ENCODE measurements around the gene ETV6.

ETV6 gene

GRCh38 chr12:11658791-11659190, 9.3 kb downstream of the ETV6 start:
- no peak overlapping the region for H3K27ac ChIP-seq
- no peaks in the 10 kb centered on the region for H3K36me3 ChIP-seq
- H3K9me3 ChIP-seq (ENCODE audit: severe bottlenecking) = no peaks in the 10 kb centered on the region
- no peak for TF ChIP-seq CTCF (IDR thresholded peaks at IDR 0.05; ENCODE audit: low read depth, low read length)
- H3K4me3 ChIP-seq (ENCODE audit: low read depth, low read length) = no peak overlapping the region
- H3K27me3 ChIP-seq (ENCODE audit: insufficient read depth, low read depth, severe bottlenecking) = no peaks in the 10 kb centered on the region
- no peak for DNase-seq

- Histone ChIP-seq H3K4me3 (ENCODE audit: low read depth, low read length) (no peak overlapping the region), H3K36me3 (no peaks in the 10 kb centered on the region), H3K27me3 (ENCODE audit: insufficient read depth, low read depth, severe bottlenecking) (no peaks in the 10 kb centered on the region), H3K9me3 (ENCODE audit: severe bottlenecking) (peaks cover 3% of the 10 kb centered on the region), H3K27ac (no peak overlapping the region)
- DNase-seq = no peak
- no peak for TF ChIP-seq CTCF (IDR thresholded peaks at IDR 0.05; ENCODE audit: low read depth, low read length)
These were observed 11.2 kb downstream of the ETV6 start for GRCh38 chr12:11660624-11661023.

GRCh38 chr12:11661491-11662089, 12.1 kb downstream of the ETV6 start:
- Histone ChIP-seq H3K36me3 (no peaks in the 10 kb centered on the region), H3K4me3 (ENCODE audit: low read depth, low read length) (no peak overlapping the region), H3K27me3 (ENCODE audit: insufficient read depth, low read depth, severe bottlenecking) (no peaks in the 10 kb centered on the region), H3K27ac (no peak overlapping the region), H3K9me3 (ENCODE audit: severe bottlenecking) (peaks cover 3% of the 10 kb centered on the region)
- no peak for TF ChIP-seq CTCF (IDR thresholded peaks at IDR 0.05; ENCODE audit: low read depth, low read length)
- no peak for DNase-seq

- Histone ChIP-seq H3K9me3 (ENCODE audit: severe bottlenecking) (peaks cover 3% of the 10 kb centered on the region), H3K36me3 (no peaks in the 10 kb centered on the region), H3K27me3 (ENCODE audit: insufficient read depth, low read depth, severe bottlenecking) (no peaks in the 10 kb centered on the region), H3K27ac (no peak overlapping the region), H3K4me3 (ENCODE audit: low read depth, low read length) (no peak overlapping the region)
- no peak for TF ChIP-seq CTCF (IDR thresholded peaks at IDR 0.05; ENCODE audit: low read depth, low read length)
- DNase-seq = no peak
These were observed 12.9 kb downstream of the ETV6 start for GRCh38 chr12:11662369-11662768.

GRCh38 chr12:11663130-11663529, 13.7 kb downstream of the ETV6 start:
- no peak overlapping the region for H3K4me3 ChIP-seq (ENCODE audit: low read depth, low read length)
- no peaks in the 10 kb centered on the region for H3K36me3 ChIP-seq
- no peak for TF ChIP-seq CTCF (IDR thresholded peaks at IDR 0.05; ENCODE audit: low read depth, low read length)
- peaks cover 3% of the 10 kb centered on the region for H3K9me3 ChIP-seq (ENCODE audit: severe bottlenecking)
- peak; percentile 31 for DNase-seq
- peak overlapping the region; percentile 24; the same call in 1 of the 2 replicates for H3K27ac ChIP-seq
- no peaks in the 10 kb centered on the region for H3K27me3 ChIP-seq (ENCODE audit: insufficient read depth, low read depth, severe bottlenecking)

GRCh38 chr12:11664101-11664500, 14.6 kb downstream of the ETV6 start:
- Histone ChIP-seq H3K4me3 (ENCODE audit: low read depth, low read length) (no peak overlapping the region), H3K9me3 (ENCODE audit: severe bottlenecking) (peaks cover 3% of the 10 kb centered on the region), H3K36me3 (no peaks in the 10 kb centered on the region), H3K27ac (0 out of 2 replicates have a peak overlapping the region, but pooled peaks have one; percentile 4), H3K27me3 (ENCODE audit: insufficient read depth, low read depth, severe bottlenecking) (no peaks in the 10 kb centered on the region)
- no peak for TF ChIP-seq CTCF (IDR thresholded peaks at IDR 0.05; ENCODE audit: low read depth, low read length)
- DNase-seq = no peak
